CD4-positive, alpha-beta memory T cell (primary cell): ENCODE results near the gene OPN1LW. TPM values are rescaled to one million over a fixed set of nuclear protein-coding genes. Genes with fewer than 3 reads are reported as not detected.
"Not testable (repeated sequence)": the region's sequence is repeated elsewhere in the genome, so short reads cannot be mapped to it uniquely, and the experiment has no call there.

ENCODE experiments used
- CTCF ChIA-PET: fragments of 350-600 bp; sonication (Branson Sonifier 250); formaldehyde crosslinking; loops from one replicate; lab custom pipeline; 2021; ENCODE audit warnings: inconsistent platforms; ENCODE audit not compliant: partially characterized antibody; lab: Charles Lee
- POLR2A ChIA-PET: fragments of 350-600 bp; sonication (Branson Sonifier 250); formaldehyde crosslinking; loops from one replicate; lab custom pipeline; 2021; ENCODE audit not compliant: partially characterized antibody; lab: Charles Lee
- DNase-seq, 5 donors: peaks; one replicate each; pipeline versions ENCODE4 v3.0.0 to v3.0.0-alpha.2; 2020 to 2022; ENCODE audit warnings: mixed read lengths in 1 of 5
- H3K27ac ChIP-seq: one replicate; pipeline ENCODE4 v1.7.0; 2013; ENCODE audit warnings: low read depth, low read length
- H3K27me3 ChIP-seq: 2 replicates; pipeline ENCODE4 v1.7.0; 2013; ENCODE audit warnings: mild to moderate bottlenecking, low read length, moderate library complexity; ENCODE audit not compliant: insufficient read depth
- H3K36me3 ChIP-seq: 2 replicates; pipeline ENCODE4 v1.7.0; 2013; ENCODE audit warnings: mild to moderate bottlenecking, low read length, moderate library complexity; ENCODE audit not compliant: insufficient read depth
- H3K4me1 ChIP-seq: 2 replicates; pipeline ENCODE4 v1.7.0; 2013; ENCODE audit warnings: mild to moderate bottlenecking, low read length, moderate library complexity; ENCODE audit not compliant: insufficient read depth
- H3K4me3 ChIP-seq, 2 donors: one replicate each; pipeline ENCODE4 v1.7.0; 2013; ENCODE audit warnings: low read length in 2 of 2, mild to moderate bottlenecking in 1 of 2
- H3K9me3 ChIP-seq, 2 donors: one replicate each; pipeline ENCODE4 v1.7.0; 2013; ENCODE audit warnings: low read length in 2 of 2, control low read depth in 1 of 2; ENCODE audit not compliant: control insufficient read depth in 1 of 2
- H3K27ac Mint-ChIP-seq, 7 donors: one replicate each; pipeline ENCODE4 v1.8.0; 2020 to 2021; ENCODE audit warnings: mixed read lengths in 7 of 7, mild to moderate bottlenecking in 6 of 7, inconsistent platforms in 3 of 7, moderate library complexity in 3 of 7
- H3K27me3 Mint-ChIP-seq, 2 donors: one replicate each; pipeline ENCODE4 v1.8.0; 2020 to 2021; ENCODE audit warnings: mixed read lengths in 2 of 2
- H3K36me3 Mint-ChIP-seq, 2 donors: one replicate each; pipeline ENCODE4 v1.8.0; 2020 to 2021; ENCODE audit warnings: mixed read lengths in 2 of 2, inconsistent platforms in 1 of 2, mild to moderate bottlenecking in 1 of 2
- H3K4me1 Mint-ChIP-seq, 4 donors: one replicate each; pipeline ENCODE4 v1.8.0; 2020 to 2021; ENCODE audit warnings: mixed read lengths in 4 of 4, mild to moderate bottlenecking in 1 of 4
- H3K4me3 Mint-ChIP-seq, 8 donors: one replicate each; pipeline ENCODE4 v1.8.0; 2020 to 2021; ENCODE audit warnings: mixed read lengths in 8 of 8, mild to moderate bottlenecking in 7 of 8, moderate library complexity in 6 of 8, inconsistent platforms in 3 of 8
- H3K9me3 Mint-ChIP-seq, 8 donors: one replicate each; pipeline ENCODE4 v1.8.0; 2020 to 2021; ENCODE audit warnings: mixed read lengths in 8 of 8, mild to moderate bottlenecking in 5 of 8, inconsistent platforms in 3 of 8, moderate library complexity in 1 of 8
- intact Hi-C: fragments of 100-400 bp; cut with micrococcal nuclease; formaldehyde crosslinking; loops from one replicate; pipeline ENCODE4 v1.15.1; 2023
- polyA plus RNA-seq, 2 donors: library from polyadenylated mRNA; unstranded; fragments of 300-500 nt; fragmentation: Illumina TruSeq; gene quantifications; one replicate each; pipeline ENCODE4 v1.2.3, GENCODE V29; 2021
- total RNA-seq, 2 experiments: library from RNA; stranded (reverse); gene quantifications; one replicate each; pipeline ENCODE4 v1.2.3, GENCODE V29; 2021

OPN1LW gene
- total and polyA plus RNA-seq, 4 experiments from 2014 or later, result not detected

GRCh38 chrX:154140742-154141141 is 3.3 kb upstream of the OPN1LW start:
- CTCF ChIA-PET, result no interaction called here
- H3K36me3 Mint-ChIP-seq, result no peaks in the 10 kb centered on the region
- H3K27ac Mint-ChIP-seq, result peak overlapping the region in 1 of 7 donors; percentile 30
- Histone ChIP-seq H3K27ac (no peak overlapping the region), H3K4me1 (peaks cover 27% of the 10 kb centered on the region), H3K27me3 (no peaks in the 10 kb centered on the region), H3K36me3 (no peaks in the 10 kb centered on the region), H3K9me3 (no peaks in the 10 kb centered on the region), H3K4me3 (no peak overlapping the region)
- peaks cover 2 to 24% (median 9%) of the 10 kb centered on the region in 4 donors for H3K4me1 Mint-ChIP-seq
- H3K9me3 Mint-ChIP-seq, result peaks cover 0 to 2% (median 0%) of the 10 kb centered on the region in 8 donors
- POLR2A ChIA-PET, result interaction anchor here (1.0 kb wide), 1 partner anchor 120 kb away, joined by 3 read pairs; no protein-coding TSS in a partner anchor
- no peaks in the 10 kb centered on the region for H3K27me3 Mint-ChIP-seq
- H3K4me3 Mint-ChIP-seq, result no peak overlapping the region
- no peak for DNase-seq
- intact Hi-C loops, result no loop called here

- H3K27me3 ChIP-seq, result no peaks in the 10 kb centered on the region
- Mint-ChIP-seq H3K4me3 (no peak overlapping the region), H3K4me1 (peaks cover 0 to 12% (median 2%) of the 10 kb centered on the region in 4 donors), H3K36me3 (no peaks in the 10 kb centered on the region), H3K9me3 (peaks cover 0 to 2% (median 0%) of the 10 kb centered on the region in 8 donors), H3K27ac (peak overlapping the region in 1 of 7 donors; percentile 8), H3K27me3 (no peaks in the 10 kb centered on the region)
- no peak overlapping the region for H3K4me3 ChIP-seq
- ChIA-PET CTCF (interaction anchor here (1.1 kb wide), 1 partner anchor 166 kb away, joined by 3 read pairs; no protein-coding TSS in a partner anchor), POLR2A (no interaction called here)
- no peak overlapping the region for H3K27ac ChIP-seq
- H3K36me3 ChIP-seq, result no peaks in the 10 kb centered on the region
- intact Hi-C loops, result no loop called here
- H3K9me3 ChIP-seq, result no peaks in the 10 kb centered on the region
- H3K4me1 ChIP-seq, result peaks cover 15% of the 10 kb centered on the region
- no peak for DNase-seq
Observed at GRCh38 chrX:154142386-154142785, 1.7 kb upstream of the OPN1LW start.

GRCh38 chrX:154142950-154143745 is 895 bp upstream of the OPN1LW start:
- H3K4me3 ChIP-seq, result no peak overlapping the region
- CTCF ChIA-PET, result no interaction called here
- H3K4me3 Mint-ChIP-seq, result no peak overlapping the region

GRCh38 chrX:154151030-154151429 is 7.0 kb downstream of the OPN1LW start:
- H3K9me3 ChIP-seq, H3K4me1 ChIP-seq, CTCF ChIA-PET, POLR2A ChIA-PET, H3K4me1 Mint-ChIP-seq, H3K27me3 Mint-ChIP-seq, H3K36me3 Mint-ChIP-seq, H3K27ac ChIP-seq, H3K4me3 Mint-ChIP-seq, intact Hi-C loops, H3K4me3 ChIP-seq, H3K36me3 ChIP-seq, H3K27me3 ChIP-seq, DNase-seq, H3K27ac Mint-ChIP-seq, H3K9me3 Mint-ChIP-seq: not testable (repeated sequence)

More at GRCh38 chrX:154142950-154143745, 895 bp upstream of the OPN1LW start:
- Histone ChIP-seq H3K36me3 (no peaks in the 10 kb centered on the region), H3K27me3 (no peaks in the 10 kb centered on the region), H3K27ac (no peak overlapping the region), H3K9me3 (no peaks in the 10 kb centered on the region), H3K4me1 (peaks cover 7% of the 10 kb centered on the region)
- H3K36me3 Mint-ChIP-seq, result no peaks in the 10 kb centered on the region
- DNase-seq, result no peak
- POLR2A ChIA-PET, result no interaction called here
- no peak overlapping the region for H3K27ac Mint-ChIP-seq
- intact Hi-C loops, result no loop called here
- H3K9me3 Mint-ChIP-seq, result peaks cover 0 to 2% (median 0%) of the 10 kb centered on the region in 8 donors
- peaks cover 0 to 12% (median 2%) of the 10 kb centered on the region in 4 donors for H3K4me1 Mint-ChIP-seq
- no peaks in the 10 kb centered on the region for H3K27me3 Mint-ChIP-seq

- H3K4me1 Mint-ChIP-seq, POLR2A ChIA-PET, H3K27me3 Mint-ChIP-seq, H3K4me3 ChIP-seq, intact Hi-C loops, H3K9me3 Mint-ChIP-seq, H3K9me3 ChIP-seq, H3K4me1 ChIP-seq, H3K36me3 Mint-ChIP-seq, H3K27ac ChIP-seq, H3K4me3 Mint-ChIP-seq, H3K27ac Mint-ChIP-seq, H3K36me3 ChIP-seq, H3K27me3 ChIP-seq, CTCF ChIA-PET, DNase-seq: not testable (repeated sequence)
Observed at GRCh38 chrX:154156221-154156620, 12.2 kb downstream of the OPN1LW start.

GRCh38 chrX:154157207-154157606 is 13.2 kb downstream of the OPN1LW start:
- H3K4me1 ChIP-seq, H3K4me3 Mint-ChIP-seq, POLR2A ChIA-PET, CTCF ChIA-PET, H3K27ac ChIP-seq, H3K9me3 Mint-ChIP-seq, intact Hi-C loops, H3K27me3 ChIP-seq, H3K36me3 Mint-ChIP-seq, H3K27ac Mint-ChIP-seq, H3K4me1 Mint-ChIP-seq, H3K4me3 ChIP-seq, H3K36me3 ChIP-seq, H3K9me3 ChIP-seq, DNase-seq, H3K27me3 Mint-ChIP-seq: not testable (repeated sequence)

- POLR2A ChIA-PET, H3K4me1 ChIP-seq, H3K27ac ChIP-seq, H3K27ac Mint-ChIP-seq, H3K9me3 ChIP-seq, DNase-seq, H3K27me3 ChIP-seq, H3K36me3 Mint-ChIP-seq, H3K27me3 Mint-ChIP-seq, H3K4me3 ChIP-seq, CTCF ChIA-PET, H3K36me3 ChIP-seq, H3K9me3 Mint-ChIP-seq, H3K4me1 Mint-ChIP-seq, H3K4me3 Mint-ChIP-seq, intact Hi-C loops: not testable (repeated sequence)
Observed at GRCh38 chrX:154159345-154159744, 15.3 kb downstream of the OPN1LW start.
